ENCODE data around the gene CD93.

The CD93 gene

GRCh38 chr20:23099791-23100719, 13.9 kb upstream of the CD93 start:
- Histone ChIP-seq H3K4me2 (ENCODE audit: low read length) (no peak overlapping the region), H3K27ac (ENCODE audit: low read length) (no peak overlapping the region), H3K9ac (ENCODE audit: low read length) (no peak overlapping the region), H3K4me3 (ENCODE audit: low read length) (no peak overlapping the region), H3K27me3 (ENCODE audit: low read depth, low read length) (no peaks in the 10 kb centered on the region), H3K4me1 (ENCODE audit: low read length) (peaks cover 38% of the 10 kb centered on the region), H3K9me3 (ENCODE audit: insufficient read depth, low read length) (no peaks in the 10 kb centered on the region), H4K20me1 (ENCODE audit: insufficient read depth, low read length) (no peaks in the 10 kb centered on the region), H2AFZ (ENCODE audit: low read depth, low read length) (no peak overlapping the region), H3K36me3 (replicated peaks; ENCODE audit: low read depth, low read length) (no peaks in the 10 kb centered on the region), H3K79me2 (ENCODE audit: low read length) (no peaks in the 10 kb centered on the region)
- TF ChIP-seq EZH2phosphoT487 (IDR thresholded peaks at IDR 0.05; ENCODE audit: low read depth) (no peak), CTCF (IDR thresholded peaks at IDR 0.05; ENCODE audit: low read depth, low read length) (no peak)

- peaks cover 44% of the 10 kb centered on the region for H3K4me1 ChIP-seq (ENCODE audit: low read length)
- H2AFZ ChIP-seq (ENCODE audit: low read depth, low read length), result no peak overlapping the region
- no peaks in the 10 kb centered on the region for H4K20me1 ChIP-seq (ENCODE audit: insufficient read depth, low read length)
- H3K27ac ChIP-seq (ENCODE audit: low read length), result no peak overlapping the region
- H3K4me2 ChIP-seq (ENCODE audit: low read length), result no peak overlapping the region
- peaks cover 16% of the 10 kb centered on the region for H3K27me3 ChIP-seq (ENCODE audit: low read depth, low read length)
- TF ChIP-seq EZH2phosphoT487 (IDR thresholded peaks at IDR 0.05; ENCODE audit: low read depth) (no peak), CTCF (IDR thresholded peaks at IDR 0.05; ENCODE audit: low read depth, low read length) (no peak)
- no peak overlapping the region for H3K4me3 ChIP-seq (ENCODE audit: low read length)
- H3K9ac ChIP-seq (ENCODE audit: low read length), result no peak overlapping the region
- no peaks in the 10 kb centered on the region for H3K79me2 ChIP-seq (ENCODE audit: low read length)
- no peaks in the 10 kb centered on the region for H3K9me3 ChIP-seq (ENCODE audit: insufficient read depth, low read length)
- no peaks in the 10 kb centered on the region for H3K36me3 ChIP-seq (replicated peaks; ENCODE audit: low read depth, low read length)
These were observed 11.8 kb upstream of the CD93 start for GRCh38 chr20:23097636-23098580.

- no peak overlapping the region for H3K4me2 ChIP-seq (ENCODE audit: low read length)
- no peak overlapping the region for H2AFZ ChIP-seq (ENCODE audit: low read depth, low read length)
- H4K20me1 ChIP-seq (ENCODE audit: insufficient read depth, low read length), result no peaks in the 10 kb centered on the region
- H3K4me1 ChIP-seq (ENCODE audit: low read length), result peaks cover 45% of the 10 kb centered on the region
- no peak overlapping the region for H3K27ac ChIP-seq (ENCODE audit: low read length)
- no peaks in the 10 kb centered on the region for H3K36me3 ChIP-seq (replicated peaks; ENCODE audit: low read depth, low read length)
- H3K9me3 ChIP-seq (ENCODE audit: insufficient read depth, low read length), result no peaks in the 10 kb centered on the region
- H3K27me3 ChIP-seq (ENCODE audit: low read depth, low read length), result peaks cover 23% of the 10 kb centered on the region
- H3K79me2 ChIP-seq (ENCODE audit: low read length), result no peaks in the 10 kb centered on the region
- no peak overlapping the region for H3K9ac ChIP-seq (ENCODE audit: low read length)
- no peak overlapping the region for H3K4me3 ChIP-seq (ENCODE audit: low read length)
- no peak for TF ChIP-seq EZH2phosphoT487 (IDR thresholded peaks at IDR 0.05; ENCODE audit: low read depth)
- no peak for TF ChIP-seq CTCF (IDR thresholded peaks at IDR 0.05; ENCODE audit: low read depth, low read length)
These were observed 10.9 kb upstream of the CD93 start for GRCh38 chr20:23096986-23097520.

Data from OCI-LY3 (cell line).